SK-N-DZ (cell line): ENCODE measurements around the gene TMCC1.
"Not testable (repeated sequence)": the region's sequence is repeated elsewhere in the genome, so short reads cannot be mapped to it uniquely, and the experiment has no call there.

Experiments
- DNase-seq: peaks from one replicate; pipeline ENCODE4 v3.0.0-alpha.2; 2015; ENCODE audit warnings: low spot score

The TMCC1 gene

GRCh38 chr3:129653019-129653418 lies 240.5 kb downstream of the TMCC1 start:
- DNase-seq: no peak

- no peak for DNase-seq
Observed at GRCh38 chr3:129651435-129652202, 241.9 kb downstream of the TMCC1 start.

- DNase-seq: peak; percentile 59
Observed at GRCh38 chr3:129650256-129650872, 243.1 kb downstream of the TMCC1 start.

- DNase-seq: no peak
Observed at GRCh38 chr3:129648391-129648790, 245.1 kb downstream of the TMCC1 start.

GRCh38 chr3:129645286-129645685 lies 248.2 kb downstream of the TMCC1 start:
- no peak for DNase-seq

GRCh38 chr3:129644836-129645235 lies 248.7 kb downstream of the TMCC1 start:
- DNase-seq: no peak

- not testable (repeated sequence) for DNase-seq
Observed at GRCh38 chr3:129641567-129642260, 251.8 kb downstream of the TMCC1 start.

- not testable (repeated sequence) for DNase-seq
Observed at GRCh38 chr3:129640985-129641384, 252.5 kb downstream of the TMCC1 start.

- DNase-seq: no peak
Observed at GRCh38 chr3:129638481-129638880, 255.0 kb downstream of the TMCC1 start.

- no peak for DNase-seq
Observed at GRCh38 chr3:129636082-129636481, 257.4 kb downstream of the TMCC1 start.

GRCh38 chr3:129635656-129636055 lies 257.9 kb downstream of the TMCC1 start:
- DNase-seq: no peak

- DNase-seq: no peak
Observed at GRCh38 chr3:129633751-129634481, 259.6 kb downstream of the TMCC1 start.

- DNase-seq: no peak
Observed at GRCh38 chr3:129632977-129633376, 260.5 kb downstream of the TMCC1 start.

GRCh38 chr3:129632556-129632955 lies 261.0 kb downstream of the TMCC1 start:
- no peak for DNase-seq

- DNase-seq: no peak
Observed at GRCh38 chr3:129632056-129632455, 261.5 kb downstream of the TMCC1 start.

- no peak for DNase-seq
Observed at GRCh38 chr3:129629011-129629410, 264.5 kb downstream of the TMCC1 start.

GRCh38 chr3:129628169-129628522 lies 265.4 kb downstream of the TMCC1 start:
- no peak for DNase-seq

- DNase-seq: peak; percentile 79
Observed at GRCh38 chr3:129627350-129628168, 266.0 kb downstream of the TMCC1 start.

GRCh38 chr3:129626744-129627349 lies 266.7 kb downstream of the TMCC1 start:
- no peak for DNase-seq

- DNase-seq: peak; percentile 48
Observed at GRCh38 chr3:129625072-129625874, 268.2 kb downstream of the TMCC1 start.
